ENCODE data around the gene EML4.
A peak's percentile ranks its signal among the peaks of the same experiment; 100 is the strongest.

EML4 gene

GRCh38 chr2:42337356-42337820 is 168.2 kb downstream of the EML4 start:
- TF ChIP-seq Cebpa-rat (IDR thresholded peaks at IDR 0.05), result no peak
- H3K36me3 ChIP-seq, result peaks cover 59 to 100% (median 91%) of the 10 kb centered on the region in 11 experiments
- peaks cover 4 to 65% (median 45%) of the 10 kb centered on the region in 11 experiments; a peak in 19 of 22 replicates for H4K20me1 ChIP-seq
- no peak overlapping the region for H3K9ac ChIP-seq
- H3K4me2 ChIP-seq, result no peak overlapping the region
- no peaks in the 10 kb centered on the region for H3K27me3 ChIP-seq
- H3K9me3 ChIP-seq (replicated peaks in 1 of 11), result no peaks in the 10 kb centered on the region
- no peak overlapping the region for H3K4me3 ChIP-seq
- peaks cover 0 to 14% (median 7%) of the 10 kb centered on the region in 10 experiments; a peak in 11 of 20 replicates for H3K4me1 ChIP-seq
- H3K27ac ChIP-seq, result no peak overlapping the region

GRCh38 chr2:42337846-42338566 is 168.9 kb downstream of the EML4 start:
- H3K9ac ChIP-seq, result no peak overlapping the region
- no peaks in the 10 kb centered on the region for H3K9me3 ChIP-seq (replicated peaks in 1 of 11)
- no peak overlapping the region for H3K4me3 ChIP-seq
- peaks cover 0 to 20% (median 11%) of the 10 kb centered on the region in 10 experiments; a peak in 12 of 20 replicates for H3K4me1 ChIP-seq
- no peaks in the 10 kb centered on the region for H3K27me3 ChIP-seq
- H4K20me1 ChIP-seq, result peaks cover 4 to 72% (median 51%) of the 10 kb centered on the region in 11 experiments; a peak in 19 of 22 replicates
- no peak for TF ChIP-seq Cebpa-rat (IDR thresholded peaks at IDR 0.05)
- H3K36me3 ChIP-seq, result peaks cover 54 to 100% (median 89%) of the 10 kb centered on the region in 11 experiments
- H3K27ac ChIP-seq, result no peak overlapping the region
- H3K4me2 ChIP-seq, result no peak overlapping the region

GRCh38 chr2:42338567-42339190 is 169.5 kb downstream of the EML4 start:
- H3K4me1 ChIP-seq, result peaks cover 0 to 24% (median 13%) of the 10 kb centered on the region in 10 experiments; a peak in 12 of 20 replicates
- TF ChIP-seq Cebpa-rat (IDR thresholded peaks at IDR 0.05), result no peak
- no peak overlapping the region for H3K27ac ChIP-seq
- H3K9me3 ChIP-seq (replicated peaks in 1 of 11), result no peaks in the 10 kb centered on the region
- no peak overlapping the region for H3K4me3 ChIP-seq
- H3K36me3 ChIP-seq, result peaks cover 53 to 100% (median 89%) of the 10 kb centered on the region in 11 experiments
- H3K9ac ChIP-seq, result no peak overlapping the region
- no peak overlapping the region for H3K4me2 ChIP-seq
- no peaks in the 10 kb centered on the region for H3K27me3 ChIP-seq
- peaks cover 5 to 78% (median 51%) of the 10 kb centered on the region in 11 experiments; a peak in 19 of 22 replicates for H4K20me1 ChIP-seq

GRCh38 chr2:42339191-42339912 is 170.2 kb downstream of the EML4 start:
- Histone ChIP-seq H3K4me2 (no peak overlapping the region), H3K4me1 (peaks cover 0 to 24% (median 13%) of the 10 kb centered on the region in 10 experiments; a peak in 11 of 20 replicates), H4K20me1 (peaks cover 5 to 85% (median 53%) of the 10 kb centered on the region in 11 experiments; a peak in 19 of 22 replicates), H3K27ac (no peak overlapping the region), H3K9me3 (replicated peaks in 1 of 11) (no peaks in the 10 kb centered on the region), H3K36me3 (peaks cover 52 to 100% (median 88%) of the 10 kb centered on the region in 11 experiments), H3K27me3 (no peaks in the 10 kb centered on the region), H3K4me3 (no peak overlapping the region), H3K9ac (no peak overlapping the region)
- no peak for TF ChIP-seq Cebpa-rat (IDR thresholded peaks at IDR 0.05)

GRCh38 chr2:42340045-42340937 is 171.1 kb downstream of the EML4 start:
- H3K27ac ChIP-seq, result no peak overlapping the region

GRCh38 chr2:42340938-42341636 is 171.9 kb downstream of the EML4 start:
- Histone ChIP-seq H3K9me3 (replicated peaks in 1 of 11) (no peaks in the 10 kb centered on the region), H3K4me1 (peaks cover 0 to 24% (median 11%) of the 10 kb centered on the region in 10 experiments; a peak in 10 of 20 replicates), H3K27me3 (no peaks in the 10 kb centered on the region), H3K9ac (no peak overlapping the region), H4K20me1 (peaks cover 5 to 98% (median 62%) of the 10 kb centered on the region in 11 experiments; a peak in 19 of 22 replicates), H3K4me3 (no peak overlapping the region), H3K4me2 (no peak overlapping the region), H3K27ac (peak overlapping the region in 4 of 11 experiments; percentile 14 to 42 (median 18); a peak in 4 of 22 replicates), H3K36me3 (peaks cover 69 to 100% (median 90%) of the 10 kb centered on the region in 11 experiments)
- TF ChIP-seq Cebpa-rat (IDR thresholded peaks at IDR 0.05), result no peak

More at GRCh38 chr2:42340045-42340937, 171.1 kb downstream of the EML4 start:
- Histone ChIP-seq H3K9me3 (replicated peaks in 1 of 11) (no peaks in the 10 kb centered on the region), H4K20me1 (peaks cover 5 to 94% (median 54%) of the 10 kb centered on the region in 11 experiments; a peak in 19 of 22 replicates), H3K4me2 (no peak overlapping the region), H3K4me3 (no peak overlapping the region), H3K9ac (no peak overlapping the region), H3K27me3 (no peaks in the 10 kb centered on the region), H3K4me1 (peaks cover 0 to 24% (median 11%) of the 10 kb centered on the region in 10 experiments; a peak in 10 of 20 replicates), H3K36me3 (peaks cover 61 to 100% (median 90%) of the 10 kb centered on the region in 11 experiments)
- TF ChIP-seq Cebpa-rat (IDR thresholded peaks at IDR 0.05), result no peak

- no peaks in the 10 kb centered on the region for H3K27me3 ChIP-seq
- peaks cover 0 to 24% (median 11%) of the 10 kb centered on the region in 10 experiments; a peak in 10 of 20 replicates for H3K4me1 ChIP-seq
- H3K27ac ChIP-seq, result peak overlapping the region in 2 of 11 experiments; percentile 33 to 42; a peak in 5 of 22 replicates
- no peaks in the 10 kb centered on the region for H3K9me3 ChIP-seq (replicated peaks in 1 of 11)
- TF ChIP-seq Cebpa-rat (IDR thresholded peaks at IDR 0.05), result no peak
- H3K36me3 ChIP-seq, result peaks cover 76 to 99% (median 91%) of the 10 kb centered on the region in 11 experiments
- peak overlapping the region in 5 of 11 experiments; percentile 9 to 52 (median 31); a peak in 7 of 22 replicates for H3K4me2 ChIP-seq
- no peak overlapping the region for H3K4me3 ChIP-seq
- peaks cover 5 to 91% (median 68%) of the 10 kb centered on the region in 11 experiments; a peak in 19 of 22 replicates for H4K20me1 ChIP-seq
- no peak overlapping the region for H3K9ac ChIP-seq
These were observed 173.1 kb downstream of the EML4 start for GRCh38 chr2:42342061-42342794.
